ENCODE data around the gene PCGF1. TPM values are rescaled to one million over a fixed set of nuclear protein-coding genes. Genes with fewer than 3 reads are reported as not detected.
A peak's percentile ranks its signal among the peaks of the same experiment; 100 is the strongest.

PCGF1 gene
- total RNA-seq, 2 experiments from 2014 or later = 21.7 to 28.7 TPM

GRCh38 chr2:74536166-74536950, 28.9 kb upstream of the PCGF1 start:
- no peak for DNase-seq
- intact Hi-C loops (cut with DNase I, micrococcal nuclease) = no loop called here
- POLR2A ChIA-PET = no interaction called here
- peaks cover 9% of the 10 kb centered on the region for H3K4me1 Mint-ChIP-seq
- H3K27me3 Mint-ChIP-seq = peaks cover 19% of the 10 kb centered on the region
- H3K9me3 Mint-ChIP-seq (ENCODE audit: low read depth) = no peaks in the 10 kb centered on the region
- peaks cover 12% of the 10 kb centered on the region for H3K36me3 Mint-ChIP-seq (ENCODE audit: low read depth)
- CTCF ChIA-PET = interaction anchor here (0.6 kb wide), 1 partner anchor 9 kb away, joined by 3 read pairs; no protein-coding TSS in a partner anchor
- peak; percentile 37 for ATAC-seq
- H3K4me3 Mint-ChIP-seq = no peak overlapping the region
- H3K27ac Mint-ChIP-seq = no peak overlapping the region

- ChIA-PET POLR2A (no interaction called here), CTCF (interaction anchor here (0.5 kb wide), 1 partner anchor 1236 kb away, joined by 3 read pairs; no protein-coding TSS in a partner anchor)
- Mint-ChIP-seq H3K27me3 (peaks cover 19% of the 10 kb centered on the region), H3K4me1 (peaks cover 16% of the 10 kb centered on the region), H3K4me3 (no peak overlapping the region), H3K27ac (no peak overlapping the region), H3K9me3 (ENCODE audit: low read depth) (no peaks in the 10 kb centered on the region), H3K36me3 (ENCODE audit: low read depth) (peaks cover 18% of the 10 kb centered on the region)
- intact Hi-C loops (cut with DNase I, micrococcal nuclease) = no loop called here
- DNase-seq (no peak), ATAC-seq (no peak)
These were observed 28.0 kb upstream of the PCGF1 start for GRCh38 chr2:74535440-74535965.

GRCh38 chr2:74534411-74534810, 26.9 kb upstream of the PCGF1 start:
- Mint-ChIP-seq H3K9me3 (ENCODE audit: low read depth) (no peaks in the 10 kb centered on the region), H3K4me1 (peaks cover 16% of the 10 kb centered on the region), H3K4me3 (no peak overlapping the region), H3K36me3 (ENCODE audit: low read depth) (peaks cover 18% of the 10 kb centered on the region), H3K27ac (no peak overlapping the region), H3K27me3 (peaks cover 16% of the 10 kb centered on the region)
- ChIA-PET CTCF (interaction anchor here (1.0 to 1.5 kb wide), 2 partner anchors 51 to 52 kb away, joined by 3 to 7 read pairs; partner anchors contain the start of genes CCDC142 and TTC31), POLR2A (no interaction called here)
- ATAC-seq = no peak
- intact Hi-C loops (cut with DNase I, micrococcal nuclease) = loop anchor here (5.0 kb wide), 3 partner anchors 37 to 202 kb away; partner anchors contain the start of gene LBX2 (in 1 of the 2)
- DNase-seq = no peak

- no peak for ATAC-seq
- intact Hi-C loops (cut with DNase I, micrococcal nuclease) = loop anchor here (5.0 kb wide), 3 partner anchors 36 to 201 kb away; partner anchors contain the start of gene LBX2 (in 1 of the 2)
- Mint-ChIP-seq H3K27ac (no peak overlapping the region), H3K4me3 (no peak overlapping the region), H3K4me1 (peaks cover 16% of the 10 kb centered on the region), H3K9me3 (ENCODE audit: low read depth) (no peaks in the 10 kb centered on the region), H3K27me3 (peaks cover 7% of the 10 kb centered on the region), H3K36me3 (ENCODE audit: low read depth) (peaks cover 26% of the 10 kb centered on the region)
- ChIA-PET CTCF (interaction anchor here (0.7 to 1.5 kb wide), 3 partner anchors 51 to 208 kb away, joined by 3 to 7 read pairs (median 3); partner anchors contain the start of genes CCDC142 and TTC31), POLR2A (interaction anchor here (0.6 to 0.7 kb wide), 2 partner anchors 33 to 288 kb away, joined by 3 read pairs; no protein-coding TSS in a partner anchor)
- no peak for DNase-seq
These were observed 26.0 kb upstream of the PCGF1 start for GRCh38 chr2:74533464-74533863.

- DNase-seq = no peak
- Mint-ChIP-seq H3K27ac (no peak overlapping the region), H3K9me3 (ENCODE audit: low read depth) (no peaks in the 10 kb centered on the region), H3K36me3 (ENCODE audit: low read depth) (peaks cover 39% of the 10 kb centered on the region), H3K27me3 (no peaks in the 10 kb centered on the region), H3K4me3 (peak overlapping the region; percentile 37), H3K4me1 (peaks cover 27% of the 10 kb centered on the region)
- POLR2A ChIA-PET = no interaction called here
- CTCF ChIA-PET = interaction anchor here (0.6 to 4.9 kb wide), 15 partner anchors 9 to 282 kb away, joined by 3 to 33 read pairs (median 4); partner anchors contain the start of genes CCDC142, INO80B, MRPL53 and TTC31
- intact Hi-C loops (cut with DNase I, micrococcal nuclease) = loop anchor here (1.0 to 5.0 kb wide), 4 partner anchors 35 to 282 kb away; partner anchors contain the start of gene LBX2 (in 1 of the 2)
- ATAC-seq = no peak
These were observed 24.7 kb upstream of the PCGF1 start for GRCh38 chr2:74532222-74532621.

- POLR2A ChIA-PET = interaction anchor here (0.6 kb wide), 1 partner anchor 784 kb away, joined by 6 read pairs; no protein-coding TSS in a partner anchor
- peaks cover 44% of the 10 kb centered on the region for H3K36me3 Mint-ChIP-seq (ENCODE audit: low read depth)
- H3K9me3 Mint-ChIP-seq (ENCODE audit: low read depth) = no peaks in the 10 kb centered on the region
- no peak for ATAC-seq
- no peaks in the 10 kb centered on the region for H3K27me3 Mint-ChIP-seq
- intact Hi-C loops (cut with DNase I, micrococcal nuclease) = loop anchor here (1.0 to 5.0 kb wide), 5 partner anchors 17 to 281 kb away; partner anchors contain the start of gene LBX2 (in 1 of the 2)
- H3K4me1 Mint-ChIP-seq = peaks cover 31% of the 10 kb centered on the region
- CTCF ChIA-PET = interaction anchor here (0.6 to 4.9 kb wide), 16 partner anchors 12 to 282 kb away, joined by 3 to 33 read pairs (median 4); partner anchors contain the start of genes CCDC142, INO80B, MRPL53 and TTC31
- H3K4me3 Mint-ChIP-seq = no peak overlapping the region
- H3K27ac Mint-ChIP-seq = no peak overlapping the region
- no peak for DNase-seq
These were observed 24.2 kb upstream of the PCGF1 start for GRCh38 chr2:74531666-74532065.

- CTCF ChIA-PET = interaction anchor here (0.6 to 4.9 kb wide), 10 partner anchors 15 to 123 kb away, joined by 3 to 33 read pairs (median 4); partner anchors contain the start of genes CCDC142, INO80B, SEMA4F and TTC31
- H3K36me3 Mint-ChIP-seq (ENCODE audit: low read depth) = peaks cover 54% of the 10 kb centered on the region
- ATAC-seq (peak; percentile 40), DNase-seq (peak; percentile 68)
- H3K9me3 Mint-ChIP-seq (ENCODE audit: low read depth) = no peaks in the 10 kb centered on the region
- intact Hi-C loops (cut with DNase I, micrococcal nuclease) = loop anchor here (2.0 to 5.0 kb wide), 4 partner anchors 18 to 198 kb away; partner anchors contain the start of gene LBX2 (in 1 of the 2)
- POLR2A ChIA-PET = interaction anchor here (0.6 to 1.7 kb wide), 6 partner anchors 15 to 75 kb away, joined by 3 to 11 read pairs (median 4); partner anchors contain the start of genes CCDC142, INO80B, TTC31 and WBP1
- H3K27ac Mint-ChIP-seq = peak overlapping the region; percentile 85
- peaks cover 35% of the 10 kb centered on the region for H3K4me1 Mint-ChIP-seq
- peak overlapping the region; percentile 100 for H3K4me3 Mint-ChIP-seq
- no peaks in the 10 kb centered on the region for H3K27me3 Mint-ChIP-seq
These were observed 23.0 kb upstream of the PCGF1 start for GRCh38 chr2:74530239-74531187.

GRCh38 chr2:74529357-74530238, 22.1 kb upstream of the PCGF1 start, which contains the start of the genes AUP1 and HTRA2:
TSS of gene AUP1 (minus strand) at chr2:74529706. CDS start at chr2:74529629, 77 bp downstream.
TSS of gene HTRA2 (plus strand) at chr2:74529933. CDS start at chr2:74530007, 74 bp downstream.
- ChIA-PET CTCF (interaction anchor here (0.5 to 4.9 kb wide), 7 partner anchors 12 to 119 kb away, joined by 3 to 33 read pairs (median 3); partner anchors contain the start of genes CCDC142, INO80B, TTC31 and WBP1), POLR2A (interaction anchor here (0.6 to 1.7 kb wide), 5 partner anchors 14 to 75 kb away, joined by 3 to 11 read pairs (median 4); partner anchors contain the start of genes CCDC142, INO80B, TTC31 and WBP1)
- DNase-seq (peak; percentile 97), ATAC-seq (peak; percentile 90)
- Mint-ChIP-seq H3K36me3 (ENCODE audit: low read depth) (peaks cover 54% of the 10 kb centered on the region), H3K4me1 (peaks cover 35% of the 10 kb centered on the region), H3K27me3 (no peaks in the 10 kb centered on the region), H3K4me3 (peak within 1 kb of the TSS; percentile 100), H3K9me3 (ENCODE audit: low read depth) (no peaks in the 10 kb centered on the region), H3K27ac (peak within 1 kb of the TSS; percentile 98)
- intact Hi-C loops (cut with DNase I, micrococcal nuclease) = loop anchor here (1.0 to 5.0 kb wide), 14 partner anchors 19 to 792 kb away; partner anchors contain the start of genes DOK1 (in 2 of the 2), MRPL53 (in 2 of the 2), PCGF1 (in 2 of the 2) and TTC31 (in 2 of the 2)
